OCI-LY3 (cell line): ENCODE results near the gene PDE7B.

Experiments used
- EZH2phosphoT487 ChIP-seq: fragments of 200-600 bp; shearing (Covaris generic); IDR thresholded peaks from 2 replicates; pipeline ENCODE4 v1.6.1; 2018; ENCODE audit warnings: antibody characterized with exemption, mixed run types, low read depth
- TF ChIP-seq, protein P1 (sequence below): fragments of 200-600, 300-600 bp; sonication (generic); IDR thresholded peaks from 2 replicates; pipeline ENCODE4 v1.5.1; 2014; ENCODE audit warnings: antibody characterized with exemption, low read length, low read depth

DNA sequence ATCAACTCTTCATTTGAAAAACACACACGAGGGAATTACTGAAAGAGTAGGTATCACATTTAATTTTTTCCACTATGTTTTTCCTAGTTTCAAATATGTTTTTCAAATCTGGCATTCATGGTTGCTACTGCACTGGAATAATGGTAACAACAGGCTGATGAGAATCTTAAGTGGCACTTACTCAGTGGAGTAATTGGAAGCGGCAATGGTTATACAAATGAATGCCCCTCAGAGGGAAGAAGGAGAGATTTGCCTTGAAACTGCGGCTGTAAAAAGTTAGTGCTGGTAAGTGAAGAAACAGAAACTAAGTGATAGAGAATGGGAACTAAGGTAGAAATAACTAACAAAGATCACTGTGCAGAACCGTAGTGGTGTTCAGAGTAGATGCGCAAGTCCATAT is 41.0 kb upstream of the PDE7B start:
- TF ChIP-seq, protein P1, sequence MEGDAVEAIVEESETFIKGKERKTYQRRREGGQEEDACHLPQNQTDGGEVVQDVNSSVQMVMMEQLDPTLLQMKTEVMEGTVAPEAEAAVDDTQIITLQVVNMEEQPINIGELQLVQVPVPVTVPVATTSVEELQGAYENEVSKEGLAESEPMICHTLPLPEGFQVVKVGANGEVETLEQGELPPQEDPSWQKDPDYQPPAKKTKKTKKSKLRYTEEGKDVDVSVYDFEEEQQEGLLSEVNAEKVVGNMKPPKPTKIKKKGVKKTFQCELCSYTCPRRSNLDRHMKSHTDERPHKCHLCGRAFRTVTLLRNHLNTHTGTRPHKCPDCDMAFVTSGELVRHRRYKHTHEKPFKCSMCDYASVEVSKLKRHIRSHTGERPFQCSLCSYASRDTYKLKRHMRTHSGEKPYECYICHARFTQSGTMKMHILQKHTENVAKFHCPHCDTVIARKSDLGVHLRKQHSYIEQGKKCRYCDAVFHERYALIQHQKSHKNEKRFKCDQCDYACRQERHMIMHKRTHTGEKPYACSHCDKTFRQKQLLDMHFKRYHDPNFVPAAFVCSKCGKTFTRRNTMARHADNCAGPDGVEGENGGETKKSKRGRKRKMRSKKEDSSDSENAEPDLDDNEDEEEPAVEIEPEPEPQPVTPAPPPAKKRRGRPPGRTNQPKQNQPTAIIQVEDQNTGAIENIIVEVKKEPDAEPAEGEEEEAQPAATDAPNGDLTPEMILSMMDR = no peak
- no peak for TF ChIP-seq EZH2phosphoT487
